SK-N-MC (cell line): ENCODE results near the gene TP53I11.

ENCODE experiments used
- EZH2 ChIP-seq: fragments of 200-600 bp; sonication (generic); IDR thresholded peaks from one replicate; pipeline ENCODE4 v1.6.1; 2017; ENCODE audit warnings: antibody characterized with exemption
- FOXP2 ChIP-seq: optimal IDR thresholded peaks from 2 replicates; pipeline ENCODE3; 2011; ENCODE audit warnings: mild to moderate bottlenecking, moderate library complexity; ENCODE audit not compliant: insufficient read depth; ENCODE audit errors: extremely low read length, control extremely low read depth
- POLR2AphosphoS5 ChIP-seq: IDR thresholded peaks from 2 replicates; pipeline ENCODE4 v1.6.1; 2012; ENCODE audit warnings: mild to moderate bottlenecking, low read depth, low read length, borderline replicate concordance

GRCh38 chr11:44912270-44912987 is 38.3 kb downstream of the TP53I11 start:
- TF ChIP-seq POLR2AphosphoS5 (no peak), EZH2 (no peak), FOXP2 (no peak)
